DOHH2 (cell line): ENCODE data around the gene ISG15.

Experiments
- H3F3A ChIP-seq: fragments of 200-600 bp; sonication (generic), shearing (Covaris generic); 2 replicates; pipeline ENCODE4 v1.6.0; 2016; ENCODE audit warnings: antibody characterized with exemption, mild to moderate bottlenecking; ENCODE audit not compliant: control insufficient read depth, insufficient read depth
- H3K27ac ChIP-seq: fragments of 200-600 bp; sonication (generic); 2 replicates; pipeline ENCODE4 v1.5.1; 2014; ENCODE audit warnings: low read depth, mild to moderate bottlenecking, low read length, moderate library complexity
- H3K27me3 ChIP-seq: fragments of 200-600 bp; sonication (generic); 2 replicates; pipeline ENCODE4 v1.6.1; 2014; ENCODE audit warnings: mild to moderate bottlenecking, low read length, mixed read lengths; ENCODE audit not compliant: control insufficient read depth
- H3K36me3 ChIP-seq: fragments of 200-600 bp; sonication (generic); 2 replicates; pipeline ENCODE4 v1.6.1; 2014; ENCODE audit warnings: mild to moderate bottlenecking, low read length, moderate library complexity, mixed read lengths; ENCODE audit not compliant: control insufficient read depth
- H3K4me1 ChIP-seq: fragments of 200-600 bp; sonication (generic); 2 replicates; pipeline ENCODE4 v1.6.1; 2014; ENCODE audit warnings: mild to moderate bottlenecking, low read length, mixed read lengths; ENCODE audit not compliant: control insufficient read depth
- H3K4me2 ChIP-seq: fragments of 200-600 bp; sonication (generic); 2 replicates; pipeline ENCODE4 v1.6.0; 2014; ENCODE audit warnings: mild to moderate bottlenecking, low read length, moderate library complexity
- H3K4me3 ChIP-seq: fragments of 200-600 bp; sonication (generic); 2 replicates; pipeline ENCODE4 v1.5.1; 2014; ENCODE audit warnings: mild to moderate bottlenecking, low read length, mixed read lengths
- H3K79me2 ChIP-seq: fragments of 200-600 bp; sonication (generic); 2 replicates; pipeline ENCODE4 v1.6.1; 2014; ENCODE audit warnings: mild to moderate bottlenecking, low read length, mixed read lengths; ENCODE audit not compliant: control insufficient read depth
- H3K9me2 ChIP-seq: fragments of 200-600 bp; sonication (generic); replicated peaks from 2 replicates; pipeline ENCODE4 v1.6.1; 2014; ENCODE audit warnings: mild to moderate bottlenecking, low read length, mixed read lengths; ENCODE audit not compliant: control insufficient read depth
- H3K9me3 ChIP-seq: fragments of 200-600 bp; sonication (generic); 2 replicates; pipeline ENCODE4 v1.6.1; 2014; ENCODE audit warnings: antibody characterized with exemption, low read length, mixed read lengths; ENCODE audit not compliant: control insufficient read depth, insufficient read depth
- H4K20me1 ChIP-seq: fragments of 200-600 bp; sonication (generic); 2 replicates; pipeline ENCODE4 v1.6.0; 2014; ENCODE audit warnings: low read depth, mild to moderate bottlenecking, antibody characterized with exemption, low read length, moderate library complexity; ENCODE audit not compliant: control insufficient read depth, insufficient read depth
- CTCF ChIP-seq: fragments of 200-600 bp; sonication (generic); IDR thresholded peaks from one replicate; pipeline ENCODE4 v1.5.1; 2014; ENCODE audit warnings: antibody characterized with exemption, mild to moderate bottlenecking, low read depth, low read length; ENCODE audit not compliant: poor library complexity, severe bottlenecking
- EZH2phosphoT487 ChIP-seq: fragments of 200-600 bp; sonication (generic); IDR thresholded peaks from 2 replicates; pipeline ENCODE4 v1.6.1; 2017; ENCODE audit warnings: borderline replicate concordance, mild to moderate bottlenecking, antibody characterized with exemption, low read length, moderate library complexity, mixed read lengths

Gene ISG15

GRCh38 chr1:1053022-1053421, 39.7 kb downstream of the ISG15 start:
- no peak overlapping the region for H3K4me3 ChIP-seq
- no peaks in the 10 kb centered on the region for H3K9me3 ChIP-seq
- H3K36me3 ChIP-seq, result no peaks in the 10 kb centered on the region
- H3K4me1 ChIP-seq, result no peaks in the 10 kb centered on the region; the same call in 1 of the 2 replicates
- no peaks in the 10 kb centered on the region for H3K79me2 ChIP-seq
- no peak overlapping the region for H3K4me2 ChIP-seq
- no peaks in the 10 kb centered on the region for H3F3A ChIP-seq
- H3K27ac ChIP-seq, result no peak overlapping the region
- H3K27me3 ChIP-seq, result peaks cover 5% of the 10 kb centered on the region
- TF ChIP-seq CTCF, result no peak
- TF ChIP-seq EZH2phosphoT487, result no peak
- no peaks in the 10 kb centered on the region for H4K20me1 ChIP-seq
- no peaks in the 10 kb centered on the region for H3K9me2 ChIP-seq

- Histone ChIP-seq H3K9me3 (no peaks in the 10 kb centered on the region), H3K4me2 (no peak overlapping the region), H3F3A (no peaks in the 10 kb centered on the region), H3K4me1 (peaks cover 6% of the 10 kb centered on the region), H3K9me2 (no peaks in the 10 kb centered on the region), H4K20me1 (no peaks in the 10 kb centered on the region), H3K27ac (no peak overlapping the region), H3K79me2 (no peaks in the 10 kb centered on the region), H3K36me3 (no peaks in the 10 kb centered on the region), H3K4me3 (no peak overlapping the region), H3K27me3 (peaks cover 12% of the 10 kb centered on the region)
- TF ChIP-seq EZH2phosphoT487 (no peak), CTCF (no peak)
These were observed 40.4 kb downstream of the ISG15 start for GRCh38 chr1:1053682-1054081.

GRCh38 chr1:1054099-1054700, 40.9 kb downstream of the ISG15 start:
- Histone ChIP-seq H4K20me1 (no peaks in the 10 kb centered on the region), H3K27me3 (peaks cover 16% of the 10 kb centered on the region), H3K79me2 (no peaks in the 10 kb centered on the region), H3F3A (no peaks in the 10 kb centered on the region), H3K4me2 (no peak overlapping the region), H3K4me3 (no peak overlapping the region), H3K4me1 (peaks cover 10% of the 10 kb centered on the region), H3K36me3 (no peaks in the 10 kb centered on the region), H3K9me3 (no peaks in the 10 kb centered on the region), H3K27ac (no peak overlapping the region), H3K9me2 (no peaks in the 10 kb centered on the region)
- TF ChIP-seq CTCF (no peak), EZH2phosphoT487 (no peak)
